SK-N-SH treated with all-trans-retinoic acid at 6 μM for 48 hours (cell line): ENCODE data around the gene KLRF2.
"Not testable (repeated sequence)": the region's sequence is repeated elsewhere in the genome, so short reads cannot be mapped to it uniquely, and the experiment has no call there.

Source experiments
- ATAC-seq: fragments of 200-7000 bp; cut with Tn5 transposase; 3 replicates; pipeline ENCODE4 v1.9.1; 2020; ENCODE audit warnings: mild to moderate bottlenecking, moderate library complexity
- ARNTL ChIP-seq: fragments of 450-650 bp; formaldehyde crosslinking; IDR thresholded peaks from 2 replicates; pipeline ENCODE4 v1.5.0; 2020; ENCODE audit warnings: low read depth, mild to moderate bottlenecking, moderate library complexity, borderline replicate concordance
- BACH2 ChIP-seq: fragments of 250-450 bp; sonication (Bioruptor Pico); IDR thresholded peaks from 2 replicates; pipeline ENCODE4 v1.9.0; 2021; ENCODE audit warnings: mild to moderate bottlenecking, borderline replicate concordance
- CREB5 ChIP-seq: fragments of 250-450 bp; sonication (Bioruptor Pico); IDR thresholded peaks from 2 replicates; pipeline ENCODE4 v1.5.1; 2020; ENCODE audit warnings: low read depth, mild to moderate bottlenecking, moderate library complexity
- CSDC2 ChIP-seq: fragments of 250-450 bp; sonication (Bioruptor Pico); IDR thresholded peaks from 2 replicates; pipeline ENCODE4 v1.5.0; 2020; ENCODE audit warnings: mild to moderate bottlenecking, moderate library complexity
- GLIS3 ChIP-seq: fragments of 250-450 bp; sonication (Bioruptor Pico); IDR thresholded peaks from 2 replicates; pipeline ENCODE4 v1.5.0; 2020; ENCODE audit warnings: mild to moderate bottlenecking, moderate library complexity
- ISL1 ChIP-seq: fragments of 250-450 bp; sonication (Bioruptor Pico); IDR thresholded peaks from 2 replicates; pipeline ENCODE4 v2.1.2; 2022; ENCODE audit warnings: mild to moderate bottlenecking, moderate library complexity
- OSR1 ChIP-seq: fragments of 250-450 bp; sonication (Bioruptor Pico); IDR thresholded peaks from 2 replicates; pipeline ENCODE4 v1.8.0; 2022; ENCODE audit warnings: moderate library complexity, mild to moderate bottlenecking, inconsistent platforms
- PATZ1 ChIP-seq: fragments of 250-450 bp; sonication (Bioruptor Pico); IDR thresholded peaks from 2 replicates; pipeline ENCODE4 v1.8.0; 2020; ENCODE audit warnings: mild to moderate bottlenecking, moderate library complexity, borderline replicate concordance
- PPARA ChIP-seq: fragments of 250-450 bp; sonication (Bioruptor Pico); IDR thresholded peaks from 2 replicates; pipeline ENCODE4 v1.5.0; 2020; ENCODE audit warnings: mild to moderate bottlenecking, borderline replicate concordance
- RARB ChIP-seq: fragments of 250-450 bp; sonication (Bioruptor Pico); IDR thresholded peaks from 2 replicates; pipeline ENCODE4 v1.8.0; 2021; ENCODE audit warnings: mild to moderate bottlenecking, moderate library complexity
- SNAI2 ChIP-seq: fragments of 250-450 bp; sonication (Bioruptor Pico); IDR thresholded peaks from 2 replicates; pipeline ENCODE4 v1.5.0; 2020; ENCODE audit warnings: mild to moderate bottlenecking, moderate library complexity
- TCF4 ChIP-seq: fragments of 250-450 bp; sonication (Bioruptor Pico); IDR thresholded peaks from 2 replicates; pipeline ENCODE4 v1.8.0; 2021; ENCODE audit warnings: mild to moderate bottlenecking, moderate library complexity, borderline replicate concordance
- TOX ChIP-seq: fragments of 250-450 bp; sonication (Bioruptor Pico); IDR thresholded peaks from 2 replicates; pipeline ENCODE4 v1.8.0; 2021; ENCODE audit warnings: mild to moderate bottlenecking, moderate library complexity, borderline replicate concordance
- TSHZ2 ChIP-seq: fragments of 250-450 bp; sonication (Bioruptor Pico); IDR thresholded peaks from 2 replicates; pipeline ENCODE4 v1.5.0; 2020; ENCODE audit warnings: mild to moderate bottlenecking, moderate library complexity
- ZFP3 ChIP-seq: fragments of 250-450 bp; sonication (Bioruptor Pico); IDR thresholded peaks from 2 replicates; pipeline ENCODE4 v1.5.0; 2020; ENCODE audit warnings: mild to moderate bottlenecking, moderate library complexity
- ZFP30 ChIP-seq: fragments of 450-650 bp; formaldehyde crosslinking; IDR thresholded peaks from 2 replicates; pipeline ENCODE4 v1.5.0; 2022; ENCODE audit warnings: mild to moderate bottlenecking, moderate library complexity
- ZNF565 ChIP-seq: fragments of 450-650 bp; formaldehyde crosslinking; conservative IDR thresholded peaks from 2 replicates; pipeline ENCODE4 v1.5.0; 2020; ENCODE audit warnings: low read depth, mild to moderate bottlenecking, moderate library complexity
- ZNF70 ChIP-seq: fragments of 450-650 bp; formaldehyde crosslinking; IDR thresholded peaks from 2 replicates; pipeline ENCODE4 v1.5.0; 2020; ENCODE audit warnings: mild to moderate bottlenecking, moderate library complexity
- ZNF8 ChIP-seq: fragments of 450-650 bp; formaldehyde crosslinking; IDR thresholded peaks from 2 replicates; pipeline ENCODE4 v1.5.0; 2020; ENCODE audit warnings: mild to moderate bottlenecking, moderate library complexity
- TF ChIP-seq, protein P1 (sequence below): fragments of 250-450 bp; sonication (Bioruptor Pico); IDR thresholded peaks from 2 replicates; pipeline ENCODE4 v1.5.1; 2021; ENCODE audit warnings: mild to moderate bottlenecking, moderate library complexity

The KLRF2 gene

DNA sequence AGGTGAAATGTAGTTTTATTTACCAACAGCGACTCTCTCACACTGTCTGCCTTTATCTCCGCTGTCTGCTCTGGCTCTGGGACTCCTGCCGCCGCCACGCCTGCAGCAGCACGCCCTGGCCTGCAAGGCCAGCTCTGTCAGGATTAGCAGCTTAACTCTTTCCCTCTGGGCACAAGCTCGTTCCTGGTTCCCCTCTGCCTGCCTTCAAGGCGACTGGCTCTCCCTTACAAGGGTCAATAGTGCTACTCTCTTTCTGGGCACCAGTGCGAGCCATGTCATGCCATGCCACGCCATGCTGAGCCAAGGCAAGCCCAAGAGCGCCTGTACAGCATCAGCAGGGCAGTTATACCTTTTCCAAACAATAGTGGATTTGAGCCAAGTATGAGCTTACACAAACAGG, 8.5 kb upstream of the KLRF2 start:
- no peak for TF ChIP-seq ISL1 (CRISPR knock-in tag)
- no peak for TF ChIP-seq GLIS3
- TF ChIP-seq OSR1 (CRISPR knock-in tag) = no peak
- no peak for TF ChIP-seq BACH2 (CRISPR knock-in tag)
- no peak for TF ChIP-seq TOX (CRISPR knock-in tag)
- TF ChIP-seq ZNF8 = no peak
- TF ChIP-seq TSHZ2 (CRISPR knock-in tag) = no peak
- no peak for TF ChIP-seq ZNF70 (CRISPR knock-in tag)
- TF ChIP-seq, protein P1, sequence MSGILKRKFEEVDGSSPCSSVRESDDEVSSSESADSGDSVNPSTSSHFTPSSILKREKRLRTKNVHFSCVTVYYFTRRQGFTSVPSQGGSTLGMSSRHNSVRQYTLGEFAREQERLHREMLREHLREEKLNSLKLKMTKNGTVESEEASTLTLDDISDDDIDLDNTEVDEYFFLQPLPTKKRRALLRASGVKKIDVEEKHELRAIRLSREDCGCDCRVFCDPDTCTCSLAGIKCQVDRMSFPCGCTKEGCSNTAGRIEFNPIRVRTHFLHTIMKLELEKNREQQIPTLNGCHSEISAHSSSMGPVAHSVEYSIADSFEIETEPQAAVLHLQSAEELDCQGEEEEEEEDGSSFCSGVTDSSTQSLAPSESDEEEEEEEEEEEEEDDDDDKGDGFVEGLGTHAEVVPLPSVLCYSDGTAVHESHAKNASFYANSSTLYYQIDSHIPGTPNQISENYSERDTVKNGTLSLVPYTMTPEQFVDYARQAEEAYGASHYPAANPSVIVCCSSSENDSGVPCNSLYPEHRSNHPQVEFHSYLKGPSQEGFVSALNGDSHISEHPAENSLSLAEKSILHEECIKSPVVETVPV = no peak
- TF ChIP-seq ZFP3 (CRISPR knock-in tag) = no peak
- TF ChIP-seq, all 23 proteins: peak for 0
- ATAC-seq = no peak

DNA sequence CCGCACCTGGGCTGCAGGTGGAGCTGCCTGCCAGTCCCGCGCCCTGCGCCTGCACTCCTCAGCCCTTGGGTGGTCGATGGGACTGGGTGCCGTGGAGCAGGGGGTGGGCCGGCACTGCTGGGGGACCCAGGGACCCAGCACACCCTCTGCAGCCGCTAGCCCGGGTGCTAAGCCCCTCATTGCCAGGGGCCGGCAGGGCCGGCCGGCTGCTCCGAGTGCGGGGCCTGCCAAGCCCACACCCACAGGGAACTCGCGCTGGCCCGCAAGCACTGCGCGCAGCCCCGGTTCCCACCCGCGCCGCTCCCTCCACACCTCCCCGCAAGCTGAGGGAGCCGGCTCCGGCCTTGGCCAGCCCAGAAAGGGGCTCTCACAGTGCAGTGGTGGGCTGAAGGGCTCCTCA, 5.2 kb upstream of the KLRF2 start:
- ATAC-seq = not testable (repeated sequence)

DNA sequence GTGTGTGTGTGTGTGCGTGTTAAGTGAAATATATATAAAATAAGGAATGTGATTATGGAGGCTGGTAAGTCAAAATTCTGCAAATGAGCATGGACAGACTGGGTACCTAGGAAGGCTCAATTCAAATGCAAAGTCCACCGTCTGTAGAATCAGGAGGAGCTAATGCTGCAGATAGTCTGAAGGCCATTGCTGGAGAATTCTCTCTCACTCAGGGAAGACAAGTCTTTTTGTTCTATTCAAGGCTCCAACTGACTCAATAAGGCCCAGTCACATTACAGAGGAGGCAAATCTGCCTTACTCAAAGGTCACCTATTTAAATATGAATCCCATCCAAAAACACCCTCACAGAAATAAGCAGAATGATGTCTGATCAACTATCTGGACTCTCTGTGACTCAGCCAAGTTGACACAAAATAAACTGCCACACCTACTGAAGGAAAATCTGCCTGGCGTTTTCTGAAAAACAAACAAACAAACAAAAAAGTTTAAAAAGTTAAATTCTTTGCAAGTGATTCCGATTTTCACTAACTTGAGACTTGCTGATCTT, 684 bp upstream of the KLRF2 start:
- no peak for TF ChIP-seq ZNF8
- no peak for TF ChIP-seq ISL1 (CRISPR knock-in tag)
- no peak for TF ChIP-seq ZNF565
- TF ChIP-seq CSDC2 = no peak
- TF ChIP-seq ARNTL (CRISPR knock-in tag) = no peak
- ATAC-seq = no peak

DNA sequence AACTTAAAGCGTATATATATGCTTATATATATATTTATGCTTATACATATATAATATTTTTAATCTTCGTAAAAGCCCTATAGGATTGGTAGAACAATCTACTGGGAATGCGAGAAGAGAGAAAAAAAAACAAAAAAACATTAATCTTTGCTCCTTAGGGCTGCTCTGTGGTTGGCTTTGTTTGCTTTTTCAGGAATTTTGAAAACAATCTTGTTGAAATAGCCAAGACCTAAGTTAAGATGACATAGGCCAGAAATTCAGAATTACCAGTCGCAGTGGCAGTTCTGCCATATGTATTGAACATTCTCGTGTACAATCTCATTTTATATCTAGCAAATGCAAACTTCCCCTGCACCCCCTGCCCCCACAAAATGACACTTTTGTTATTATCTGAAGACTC, 699 bp downstream of the KLRF2 start:
- no peak for TF ChIP-seq PPARA (CRISPR knock-in tag)
- TF ChIP-seq ZFP3 (CRISPR knock-in tag) = no peak
- no peak for TF ChIP-seq BACH2 (CRISPR knock-in tag)
- no peak for TF ChIP-seq CREB5 (CRISPR knock-in tag)
- no peak for TF ChIP-seq PATZ1 (CRISPR knock-in tag)
- TF ChIP-seq ISL1 (CRISPR knock-in tag) = no peak
- TF ChIP-seq RARB = no peak
- TF ChIP-seq TSHZ2 (CRISPR knock-in tag) = no peak
- TF ChIP-seq ZNF565 = no peak
- TF ChIP-seq SNAI2 (CRISPR knock-in tag) = no peak
- TF ChIP-seq, protein P1 = no peak
- no peak for TF ChIP-seq ZFP30 (CRISPR knock-in tag)
- no peak for TF ChIP-seq TCF4 (CRISPR knock-in tag)
- no peak for ATAC-seq
